Middle frontal gyrus (tissue), 1 donor: ENCODE measurements around the gene HOTAIR.
A peak's percentile ranks its signal among the peaks of the same experiment; 100 is the strongest.

Experiments used
- DNase-seq: peaks from one replicate; pipeline ENCODE4 v3.0.0-alpha.2; 2015; ENCODE audit warnings: low spot score; ENCODE audit errors: extremely low spot score

HOTAIR gene

DNA sequence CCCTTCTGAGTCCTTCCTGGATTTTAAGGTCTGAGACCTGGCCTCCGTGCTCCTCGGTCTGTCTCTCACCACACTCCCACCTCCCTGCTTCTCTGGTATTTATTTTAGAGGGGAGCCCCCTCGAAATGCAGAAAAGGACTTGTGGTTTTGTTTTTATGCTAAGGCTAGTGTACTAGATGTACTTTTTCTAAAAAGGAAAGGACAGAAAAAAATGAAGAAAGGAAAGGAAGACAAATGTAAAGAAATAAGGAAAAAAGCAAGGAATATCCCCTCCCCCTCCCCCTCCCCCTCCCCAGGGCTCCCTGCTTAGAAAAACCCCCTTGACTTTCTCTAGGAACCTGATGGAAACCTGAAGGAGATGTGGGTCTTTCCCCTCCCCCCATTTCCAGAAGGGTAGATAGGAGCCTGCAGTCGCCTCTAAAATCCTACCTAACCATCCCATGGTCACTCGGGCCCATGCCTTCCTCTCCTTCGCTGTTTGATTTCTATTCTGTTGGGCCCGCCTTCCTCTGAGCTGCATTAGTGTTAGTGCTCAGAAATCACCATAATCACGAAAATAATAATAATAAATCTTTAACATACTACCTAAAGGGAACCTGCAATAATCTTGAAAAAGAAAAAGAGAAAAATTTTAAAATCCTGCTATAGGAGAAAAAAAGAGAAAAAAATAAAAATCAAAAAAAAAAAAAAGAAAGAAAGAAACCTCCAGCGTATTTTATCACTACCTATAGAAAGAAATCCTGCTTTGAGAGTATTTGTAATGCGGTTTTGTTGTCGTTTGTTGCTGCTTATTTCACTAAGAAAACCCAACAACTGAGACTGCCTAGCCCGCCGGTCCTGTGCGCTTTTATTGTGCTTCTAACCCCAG is 37.1 kb upstream of the HOTAIR start:
- DNase-seq = no peak

DNA sequence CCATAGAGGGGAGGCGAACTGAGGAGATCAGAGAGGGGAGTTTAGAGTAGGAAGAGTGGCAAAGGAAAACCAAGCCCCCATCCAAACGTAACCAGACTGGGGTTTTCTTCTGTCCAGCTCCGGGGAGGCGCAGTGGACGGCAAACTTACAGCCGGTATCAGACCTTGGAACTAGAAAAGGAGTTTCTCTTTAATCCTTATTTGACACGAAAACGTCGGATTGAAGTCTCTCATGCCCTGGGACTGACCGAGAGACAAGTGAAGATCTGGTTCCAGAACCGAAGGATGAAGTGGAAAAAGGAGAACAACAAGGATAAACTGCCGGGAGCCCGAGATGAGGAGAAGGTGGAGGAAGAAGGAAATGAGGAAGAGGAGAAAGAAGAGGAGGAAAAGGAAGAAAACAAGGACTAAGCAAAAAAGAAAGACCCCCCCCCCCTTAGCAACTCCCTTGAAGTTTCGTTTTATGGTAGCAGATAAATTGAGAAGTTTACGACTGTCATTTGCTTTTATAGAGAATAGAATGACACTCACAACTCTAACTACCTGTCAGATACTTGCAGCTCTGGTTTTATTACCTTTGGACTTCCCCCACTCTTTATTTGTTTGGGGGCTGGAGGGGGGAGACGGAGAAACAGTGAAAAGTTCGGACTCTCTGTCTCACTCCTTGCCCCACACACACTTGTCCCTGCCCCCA is 36.4 kb upstream of the HOTAIR start:
- no peak for DNase-seq

DNA sequence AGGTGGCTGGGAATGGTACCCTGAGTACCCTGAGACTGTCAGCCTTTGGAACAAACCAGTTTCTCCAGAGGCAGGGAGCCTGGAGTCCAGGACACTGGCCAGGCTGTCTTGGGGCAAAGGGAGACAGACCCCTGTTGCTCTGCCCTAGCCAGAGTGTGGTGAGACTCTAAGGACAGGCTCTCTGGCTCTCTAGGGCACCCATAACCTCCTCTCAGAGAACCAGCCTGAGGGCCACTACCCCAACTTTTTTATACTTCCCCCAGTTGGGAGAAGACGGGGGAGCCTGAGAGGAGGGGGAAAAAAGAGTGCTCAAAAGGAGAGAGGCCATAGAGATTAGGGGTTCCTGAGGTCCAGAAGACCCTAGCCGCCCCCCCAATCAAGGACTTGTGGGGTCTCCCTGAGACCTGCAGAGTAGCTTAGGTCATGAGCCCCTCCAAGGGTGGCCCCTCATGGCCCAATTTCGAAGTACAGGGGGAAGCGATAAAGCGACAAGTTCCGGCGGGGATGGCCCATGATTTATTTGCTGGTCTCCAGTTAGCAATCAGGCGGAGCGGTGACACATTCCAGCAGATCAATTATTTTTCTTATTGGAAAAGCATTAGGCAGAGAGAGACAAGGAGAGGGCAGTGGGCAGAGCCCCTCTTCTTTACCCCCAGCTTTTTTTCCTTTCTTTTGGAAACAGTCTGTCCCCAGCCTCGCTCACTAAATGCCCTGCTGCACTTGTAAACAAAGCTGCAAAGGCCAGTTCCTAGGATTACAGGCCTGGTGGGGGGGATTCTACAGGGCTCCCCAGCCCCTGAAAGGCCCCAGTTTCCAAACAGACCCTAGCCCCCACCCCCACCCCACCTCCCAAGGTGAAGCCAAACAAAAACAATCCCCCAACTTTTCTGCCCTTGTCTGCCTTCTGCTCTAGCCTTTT is 35.6 kb upstream of the HOTAIR start:
- no peak for DNase-seq

GRCh38 chr12:54009171-54010052 is 34.7 kb upstream of the HOTAIR start:
- DNase-seq = no peak

DNA sequence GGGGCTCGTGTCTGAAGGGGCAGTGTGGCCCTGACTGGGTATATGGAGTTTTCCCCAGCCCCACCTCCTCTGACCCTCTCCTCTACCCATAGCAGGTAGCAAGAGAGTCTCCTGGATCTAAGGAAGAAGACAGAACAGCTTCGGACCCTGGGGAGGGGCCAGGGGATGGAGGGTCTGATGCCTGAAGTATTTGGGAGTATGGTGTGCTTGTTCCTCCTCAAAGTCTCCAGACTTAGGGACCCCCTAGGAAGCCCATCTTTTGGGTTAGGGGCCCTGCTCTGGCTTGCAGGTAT is 33.5 kb upstream of the HOTAIR start:
- no peak for DNase-seq

- DNase-seq = no peak
Observed at GRCh38 chr12:54007538-54008259, 32.9 kb upstream of the HOTAIR start.

- no peak for DNase-seq
Observed at GRCh38 chr12:54006559-54007220, 31.9 kb upstream of the HOTAIR start.

GRCh38 chr12:54005853-54006558 is 31.3 kb upstream of the HOTAIR start:
- DNase-seq = peak; percentile 55

DNA sequence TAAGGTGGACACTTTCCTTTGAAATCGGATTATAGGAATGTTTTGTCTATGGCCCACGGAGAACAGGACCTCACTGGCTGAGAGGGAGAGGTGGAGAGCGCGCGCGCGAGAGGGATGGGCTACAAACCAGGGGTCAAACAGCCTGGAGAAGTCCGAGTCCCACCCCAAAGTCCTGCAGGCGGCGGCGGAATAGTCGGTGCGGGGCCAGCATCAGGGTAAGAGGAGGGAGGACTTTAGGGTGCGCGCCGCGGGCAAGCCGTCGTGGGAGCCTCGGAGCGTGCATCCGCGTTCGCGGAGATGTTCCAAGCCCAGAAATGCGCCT is 30.7 kb upstream of the HOTAIR start:
- DNase-seq = no peak

DNA sequence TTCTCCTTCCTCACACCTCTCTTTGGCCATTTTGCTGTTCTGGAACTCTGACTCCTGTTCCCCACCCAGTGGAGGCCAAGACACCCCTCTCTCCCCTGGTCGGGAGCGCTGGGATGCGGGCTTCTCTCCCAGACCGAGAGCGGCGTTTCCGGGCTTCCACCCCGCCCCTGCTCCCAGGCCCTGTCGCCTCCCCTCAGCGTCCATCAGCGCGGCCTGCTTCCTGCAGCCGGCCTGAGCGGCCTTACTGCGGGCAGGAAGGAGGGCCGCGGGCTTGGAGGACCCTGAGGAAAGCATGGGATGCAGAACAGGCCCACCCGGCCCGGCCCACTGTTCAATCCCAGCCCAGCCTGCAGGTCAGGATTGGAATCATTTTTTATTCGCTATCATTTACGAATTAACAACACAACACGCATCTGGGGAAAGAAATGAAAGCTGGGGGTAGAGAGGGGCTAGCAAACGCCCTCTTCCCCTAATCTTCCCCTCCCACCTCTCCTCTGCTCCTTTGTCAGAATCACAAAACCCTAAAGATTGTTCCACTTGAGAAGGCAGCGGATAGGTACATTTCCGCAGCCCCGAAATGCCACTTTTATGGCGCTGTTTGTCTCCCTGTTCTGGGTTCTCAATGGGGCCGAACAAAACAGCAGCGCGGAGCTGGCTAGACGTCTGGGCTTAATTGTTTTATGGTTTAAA is 30.2 kb upstream of the HOTAIR start:
- no peak for DNase-seq

DNA sequence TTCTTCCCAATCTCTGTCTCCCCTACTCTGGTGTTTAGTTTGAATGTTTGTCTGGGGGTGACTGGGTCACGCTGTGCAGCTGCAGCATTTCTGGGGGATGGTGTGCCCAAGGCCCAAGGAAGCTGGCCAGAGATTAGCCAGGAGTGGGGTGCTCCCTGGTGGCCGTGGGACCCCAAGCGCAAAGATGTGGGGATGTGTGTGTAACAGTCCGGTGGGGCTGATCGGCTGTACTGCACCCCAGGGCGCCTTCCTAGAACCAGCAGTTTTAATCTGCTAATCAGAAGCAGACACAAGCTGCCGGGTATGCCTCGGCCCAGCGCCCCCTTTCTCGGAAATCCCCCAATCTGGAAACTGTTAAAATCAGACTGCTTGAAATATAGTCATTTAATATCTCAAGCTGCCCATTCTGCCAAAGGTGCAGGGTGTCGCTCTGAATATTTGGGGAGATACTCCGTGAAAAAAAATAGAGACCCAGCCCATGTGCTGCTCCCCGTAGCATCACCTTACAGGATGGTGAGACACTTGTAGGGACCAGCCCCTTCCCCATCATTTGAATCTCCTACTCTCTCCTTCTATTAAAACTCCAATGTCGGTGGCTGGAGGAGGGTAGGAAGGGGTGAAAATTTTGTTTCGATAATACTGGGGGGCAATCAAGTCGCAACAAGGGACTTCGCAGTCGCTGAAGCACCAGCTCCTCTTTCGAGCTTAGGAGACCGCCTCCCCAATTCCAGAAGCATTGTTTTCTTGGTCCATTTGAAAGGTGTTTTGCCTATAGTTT is 29.5 kb upstream of the HOTAIR start:
- no peak for DNase-seq

- no peak for DNase-seq
Observed at GRCh38 chr12:54003625-54004024, 28.9 kb upstream of the HOTAIR start.

- no peak for DNase-seq
Observed at GRCh38 chr12:54002915-54003389, 28.2 kb upstream of the HOTAIR start.

DNA sequence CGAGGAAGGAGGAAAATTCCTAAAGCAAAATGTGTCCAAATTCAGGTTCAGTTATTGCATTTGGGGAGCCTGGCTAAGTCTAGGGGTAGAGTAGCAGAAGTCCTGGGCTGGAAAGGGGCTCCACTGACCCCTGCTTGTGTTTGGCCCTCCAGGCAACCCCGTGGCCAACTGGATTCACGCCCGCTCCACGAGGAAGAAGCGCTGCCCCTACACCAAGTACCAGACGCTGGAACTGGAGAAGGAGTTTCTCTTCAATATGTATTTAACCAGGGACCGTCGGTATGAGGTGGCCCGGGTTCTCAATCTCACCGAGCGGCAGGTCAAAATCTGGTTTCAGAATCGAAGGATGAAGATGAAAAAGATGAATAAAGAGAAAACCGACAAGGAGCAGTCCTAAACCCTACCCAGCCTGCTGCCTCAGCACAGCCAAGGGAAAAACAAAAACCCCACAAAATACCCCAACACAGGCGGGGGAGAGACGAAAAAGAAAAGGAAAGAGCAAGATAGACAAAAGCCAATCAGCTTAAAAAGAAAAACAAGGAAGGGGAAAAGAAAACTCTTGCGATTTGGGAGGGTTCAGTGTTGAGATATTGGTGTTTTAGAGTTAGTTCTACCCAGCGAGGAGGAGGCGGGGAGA is 27.6 kb upstream of the HOTAIR start:
- DNase-seq = no peak

- no peak for DNase-seq
Observed at GRCh38 chr12:54001283-54002187, 26.8 kb upstream of the HOTAIR start.
